ENCODE data around the gene GFRA4.

The GFRA4 gene

GRCh38 chr20:3674447-3674846 lies 11.2 kb upstream of the GFRA4 start:
- no peak for DNase-seq (ENCODE audit: low read depth in 2 of 2)

GRCh38 chr20:3673221-3674070 lies 10.2 kb upstream of the GFRA4 start:
- DNase-seq (ENCODE audit: low read depth in 2 of 2): no peak

- DNase-seq (ENCODE audit: low read depth in 2 of 2): no peak
These were observed 9.5 kb upstream of the GFRA4 start for GRCh38 chr20:3672547-3673171.

GRCh38 chr20:3671986-3672546 lies 8.9 kb upstream of the GFRA4 start:
- no peak for DNase-seq (ENCODE audit: low read depth in 2 of 2)

- no peak for DNase-seq (ENCODE audit: low read depth in 2 of 2)
These were observed 7.7 kb upstream of the GFRA4 start for GRCh38 chr20:3670945-3671344.

GRCh38 chr20:3670511-3670910 lies 7.3 kb upstream of the GFRA4 start:
- DNase-seq (ENCODE audit: low read depth in 2 of 2): no peak

- DNase-seq (ENCODE audit: low read depth in 2 of 2): no peak
These were observed 6.6 kb upstream of the GFRA4 start for GRCh38 chr20:3669710-3670367.

- no peak for DNase-seq (ENCODE audit: low read depth in 2 of 2)
These were observed 4.3 kb upstream of the GFRA4 start for GRCh38 chr20:3667434-3668037.

- no peak for DNase-seq (ENCODE audit: low read depth in 2 of 2)
These were observed 659 bp upstream of the GFRA4 start for GRCh38 chr20:3663858-3664257.

- DNase-seq (ENCODE audit: low read depth in 2 of 2): no peak
These were observed 1.2 kb downstream of the GFRA4 start for GRCh38 chr20:3661814-3662665.

- no peak for DNase-seq (ENCODE audit: low read depth in 2 of 2)
These were observed 2.0 kb downstream of the GFRA4 start for GRCh38 chr20:3661060-3661813.

GRCh38 chr20:3660262-3661059 lies 2.7 kb downstream of the GFRA4 start:
- no peak for DNase-seq (ENCODE audit: low read depth in 2 of 2)

GRCh38 chr20:3659492-3660261 lies 3.5 kb downstream of the GFRA4 start:
- no peak for DNase-seq (ENCODE audit: low read depth in 2 of 2)

- DNase-seq (ENCODE audit: low read depth in 2 of 2): no peak
These were observed 4.3 kb downstream of the GFRA4 start for GRCh38 chr20:3658716-3659491.

- DNase-seq (ENCODE audit: low read depth in 2 of 2): no peak
These were observed 5.0 kb downstream of the GFRA4 start for GRCh38 chr20:3658019-3658715.

- DNase-seq (ENCODE audit: low read depth in 2 of 2): no peak
These were observed 8.1 kb downstream of the GFRA4 start for GRCh38 chr20:3655131-3655405.

GRCh38 chr20:3654326-3655130 lies 8.7 kb downstream of the GFRA4 start:
- no peak for DNase-seq (ENCODE audit: low read depth in 2 of 2)
